Peyer's patch (tissue), 4 donors: ENCODE results near the gene VAV1.

ENCODE experiments used
- POLR2A ChIP-seq, 2 donors: fragments of 450-650 bp; IDR thresholded peaks; one replicate each; pipeline ENCODE4 v1.5.1; 2017; ENCODE audit warnings: antibody characterized with exemption in 2 of 2, mild to moderate bottlenecking in 2 of 2, moderate library complexity in 2 of 2
- TF ChIP-seq, protein P1 (sequence below), 6 experiments: fragments of 450-650 bp in 4 of 6; fragments of 200-600 bp in 2 of 6; sonication (generic) in 1 of 6; IDR thresholded peaks; one replicate each; pipeline ENCODE4 v1.5.1; 2017 to 2019; ENCODE audit warnings: antibody characterized with exemption in 6 of 6, mild to moderate bottlenecking in 3 of 6, moderate library complexity in 1 of 6

DNA sequence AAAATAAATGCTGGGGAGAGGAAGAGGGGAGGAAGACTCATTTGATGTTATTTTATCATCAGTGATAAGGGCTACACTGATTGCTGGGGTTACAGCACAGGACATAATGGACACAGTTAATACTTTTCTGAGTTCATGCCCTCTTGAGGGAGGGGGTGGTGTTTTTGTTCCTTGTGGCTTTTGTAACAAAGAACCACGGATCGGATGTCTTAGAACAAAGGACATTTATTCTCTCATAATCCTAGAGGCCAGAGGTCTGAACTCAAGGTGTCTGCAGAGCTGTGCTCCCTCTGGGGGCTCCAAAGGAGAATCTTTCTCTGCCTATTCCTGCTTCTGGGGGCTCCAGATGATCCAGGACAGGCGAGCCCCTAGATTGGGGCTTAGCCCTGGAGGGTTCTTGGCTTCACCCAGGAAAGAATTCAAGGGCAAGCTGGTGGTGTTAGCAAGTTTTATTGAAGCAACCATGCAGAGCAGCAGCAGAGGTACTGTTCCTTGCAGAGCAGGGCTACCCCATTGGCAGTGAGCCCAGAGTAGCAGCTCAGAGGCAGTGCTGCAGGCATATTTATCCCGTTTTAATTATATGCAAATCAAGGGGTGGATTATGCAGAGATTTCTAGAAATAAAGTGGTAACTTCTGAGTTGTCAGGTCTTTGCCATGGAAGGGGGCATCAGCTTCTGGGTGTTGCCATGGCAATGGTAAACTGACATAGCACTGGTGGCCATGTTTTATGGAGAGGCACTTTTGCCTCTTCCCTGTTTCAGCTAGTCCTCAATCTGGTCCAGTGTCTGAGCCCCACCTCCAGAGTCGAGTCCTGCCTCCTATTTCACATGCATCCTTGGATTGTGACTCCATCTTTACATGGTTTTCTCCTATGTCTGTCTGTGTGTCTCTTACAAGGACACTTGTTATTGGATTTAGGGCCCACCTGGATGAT lies 18.0 kb downstream of the VAV1 start:
- no peak for TF ChIP-seq POLR2A (IDR thresholded peaks at IDR 0.05)
- TF ChIP-seq, protein P1, sequence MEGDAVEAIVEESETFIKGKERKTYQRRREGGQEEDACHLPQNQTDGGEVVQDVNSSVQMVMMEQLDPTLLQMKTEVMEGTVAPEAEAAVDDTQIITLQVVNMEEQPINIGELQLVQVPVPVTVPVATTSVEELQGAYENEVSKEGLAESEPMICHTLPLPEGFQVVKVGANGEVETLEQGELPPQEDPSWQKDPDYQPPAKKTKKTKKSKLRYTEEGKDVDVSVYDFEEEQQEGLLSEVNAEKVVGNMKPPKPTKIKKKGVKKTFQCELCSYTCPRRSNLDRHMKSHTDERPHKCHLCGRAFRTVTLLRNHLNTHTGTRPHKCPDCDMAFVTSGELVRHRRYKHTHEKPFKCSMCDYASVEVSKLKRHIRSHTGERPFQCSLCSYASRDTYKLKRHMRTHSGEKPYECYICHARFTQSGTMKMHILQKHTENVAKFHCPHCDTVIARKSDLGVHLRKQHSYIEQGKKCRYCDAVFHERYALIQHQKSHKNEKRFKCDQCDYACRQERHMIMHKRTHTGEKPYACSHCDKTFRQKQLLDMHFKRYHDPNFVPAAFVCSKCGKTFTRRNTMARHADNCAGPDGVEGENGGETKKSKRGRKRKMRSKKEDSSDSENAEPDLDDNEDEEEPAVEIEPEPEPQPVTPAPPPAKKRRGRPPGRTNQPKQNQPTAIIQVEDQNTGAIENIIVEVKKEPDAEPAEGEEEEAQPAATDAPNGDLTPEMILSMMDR (IDR thresholded peaks at IDR 0.05): no peak
